Endothelial cell of umbilical vein (primary cell): ENCODE measurements around the gene IQGAP3. TPM values are rescaled to one million over a fixed set of nuclear protein-coding genes. Genes with fewer than 3 reads are reported as not detected.

Source experiments
- Bru-seq: library from RNA; stranded (reverse); fragments of 400-500 nt; gene quantifications from one replicate; lab custom pipeline; 2021; lab: Mats Ljungman, UMichigan
- BruChase-seq, 2 experiments: library from RNA; stranded (reverse); fragments of 400-500 nt; gene quantifications; one replicate each; lab custom pipeline; 2021; lab: Mats Ljungman, UMichigan
- BruUV-seq: library from RNA; stranded (reverse); fragments of 400-500 nt; replicated peaks from 2 replicates; lab custom pipeline; 2021; lab: Mats Ljungman, UMichigan
- CTCF ChIA-PET: fragments of 300-600, 350-600 bp; sonication (Branson Sonifier 250); formaldehyde crosslinking; loops from one replicate; lab custom pipeline; 2021; ENCODE audit warnings: antibody characterized with exemption, inconsistent platforms; lab: Charles Lee
- POLR2A ChIA-PET: fragments of 300-600, 350-600 bp; sonication (Branson Sonifier 250); formaldehyde crosslinking; loops from one replicate; lab custom pipeline; 2021; ENCODE audit warnings: antibody characterized with exemption, inconsistent platforms; lab: Charles Lee
- DNase-seq: peaks from one replicate; pipeline ENCODE4 v3.0.0-alpha.2; 2011; ENCODE audit warnings: low read depth, low spot score
- FAIRE-seq: peaks from 2 replicates; lab custom pipeline; 2011; peaks lifted over from hg19 to GRCh38; lab: Jason Lieb, UNC
- H2AFZ ChIP-seq: 2 replicates; pipeline ENCODE4 v1.6.0; 2012; ENCODE audit warnings: low read depth, low read length, control low read depth, inconsistent platforms
- H3K27ac ChIP-seq: 2 replicates; pipeline ENCODE4 v1.5.1; 2011; ENCODE audit warnings: low read depth, mild to moderate bottlenecking, control low read depth, low read length, moderate library complexity; ENCODE audit not compliant: insufficient read depth
- H3K27me3 ChIP-seq, 2 experiments: 2 replicates each; pipeline versions ENCODE4 v1.6.0 to v1.6.1; 2011; ENCODE audit warnings: low read length in 2 of 2, mixed read lengths in 1 of 2; ENCODE audit not compliant: control insufficient read depth in 2 of 2, insufficient read depth in 2 of 2
- H3K36me3 ChIP-seq, 2 experiments: 2 replicates in 1 of 2; 3 replicates in 1 of 2; pipeline ENCODE4 v1.5.1; 2011; ENCODE audit warnings: low read length in 2 of 2, mild to moderate bottlenecking in 1 of 2, moderate library complexity in 1 of 2; ENCODE audit not compliant: control insufficient read depth in 2 of 2, insufficient read depth in 2 of 2; ENCODE audit errors: extremely low read depth in 1 of 2
- H3K4me1 ChIP-seq: 3 replicates; pipeline ENCODE4 v1.5.1; 2011; ENCODE audit warnings: mild to moderate bottlenecking, low read length; ENCODE audit not compliant: control insufficient read depth, insufficient read depth; ENCODE audit errors: extremely low read depth
- H3K4me2 ChIP-seq: 2 replicates; pipeline ENCODE4 v1.6.1; 2011; ENCODE audit warnings: low read length, control low read depth, mixed read lengths; ENCODE audit not compliant: insufficient read depth
- H3K4me3 ChIP-seq, 3 experiments: fragments of 200-600 bp in 1 of 3; sonication (generic), shearing (Covaris generic) in 1 of 3; replicated peaks in 1 of 3; 2 replicates each; pipeline ENCODE4 v1.5.1; 2011 to 2016; ENCODE audit warnings: control low read depth in 3 of 3, low read length in 3 of 3, mild to moderate bottlenecking in 2 of 3, inconsistent platforms in 1 of 3, low read depth in 1 of 3, moderate library complexity in 1 of 3; ENCODE audit not compliant: insufficient read depth in 1 of 3
- H3K79me2 ChIP-seq: 2 replicates; pipeline ENCODE4 v1.6.0; 2012; ENCODE audit warnings: low read length, inconsistent platforms; ENCODE audit not compliant: control insufficient read depth, insufficient read depth
- H3K9ac ChIP-seq: replicated peaks from 2 replicates; pipeline ENCODE3; 2011; ENCODE audit warnings: low read length, control low read depth; ENCODE audit not compliant: insufficient read depth; ENCODE audit errors: extremely low read depth
- H3K9me1 ChIP-seq: replicated peaks from 3 replicates; pipeline ENCODE4 v1.6.0; 2011; ENCODE audit warnings: mild to moderate bottlenecking, low read length; ENCODE audit not compliant: control insufficient read depth, insufficient read depth; ENCODE audit errors: extremely low read depth
- H3K9me3 ChIP-seq: replicated peaks from 2 replicates; pipeline ENCODE4 v1.5.1; 2012; ENCODE audit warnings: low read length, inconsistent platforms; ENCODE audit not compliant: control insufficient read depth, insufficient read depth
- H4K20me1 ChIP-seq: replicated peaks from 2 replicates; pipeline ENCODE3; 2011; ENCODE audit warnings: mild to moderate bottlenecking, low read length; ENCODE audit not compliant: control insufficient read depth, insufficient read depth; ENCODE audit errors: extremely low read depth
- FOS ChIP-seq: IDR thresholded peaks from 2 replicates; pipeline ENCODE4 v1.6.1; 2011; ENCODE audit warnings: mild to moderate bottlenecking, low read length, moderate library complexity, borderline replicate concordance; ENCODE audit not compliant: insufficient read depth
- MAX ChIP-seq: IDR thresholded peaks from 2 replicates; pipeline ENCODE4 v1.6.1; 2011; ENCODE audit not compliant: insufficient read depth, insufficient read length
- POLR2AphosphoS5 ChIP-seq: IDR thresholded peaks from 2 replicates; pipeline ENCODE4 v1.6.1; 2012; ENCODE audit warnings: low read depth, mild to moderate bottlenecking, control low read depth, low read length, moderate library complexity; ENCODE audit not compliant: insufficient read depth
- dilution Hi-C: fragments of 300-500 bp; cut with MboI; formaldehyde crosslinking; loops from one replicate; pipeline ENCODE4 v1.15.0; 2019; ENCODE audit warnings: low sequenced_read_pairs; ENCODE audit not compliant: extremely low pct_ligation_motif_present
- intact Hi-C: fragments of 100-400 bp; cut with micrococcal nuclease; formaldehyde crosslinking; loops from one replicate; pipeline ENCODE4 v1.10.0; 2022
- long read RNA-seq: library from polyadenylated mRNA; stranded (forward); transcript quantifications from one replicate; pipeline ENCODE4 v2.0.0, GENCODE V29; 2021
- polyA minus RNA-seq, 3 experiments: library from RNA; depleted of rRNA, polyadenylated mRNA; stranded (reverse); fragments of >200 nt; gene quantifications; 1 replicate in 1 of 3; 2 replicates in 2 of 3; pipeline ENCODE4 v1.2.3, GENCODE V29; 2011
- polyA plus RNA-seq, 4 experiments: library from polyadenylated mRNA; depleted of rRNA in 3 of 4; stranded (reverse) in 3 of 4; unstranded in 1 of 4; fragments of >200 nt; gene quantifications; 2 replicates each; pipeline versions ENCODE4 v1.2.1 to v1.2.3, GENCODE V29; 2011 to 2012; ENCODE audit warnings: missing spikeins in 1 of 4
- total RNA-seq: library from RNA; stranded (reverse); gene quantifications from 2 replicates; pipeline ENCODE4 v1.2.3, GENCODE V29; 2021

The IQGAP3 gene
- total RNA-seq (48.6 and 60.7 TPM in 2 replicates), polyA plus RNA-seq (28.3 and 30.2 TPM in 2 replicates), polyA minus RNA-seq (47.2 and 48.6 TPM in 2 replicates), Bru-seq, nascent RNA (percentile 65 among the genes with signal in this experiment), BruChase-seq, experiment 1, labeled RNA remaining after a 6-hour chase (percentile 81 among the genes with signal in this experiment), BruChase-seq, experiment 2, labeled RNA remaining after a 2-hour chase (percentile 76 among the genes with signal in this experiment)
- 17.1 and 17.2 TPM in 2 replicates for polyA plus RNA-seq (2011; cell fraction: cytosol; rRNA removed)
- polyA plus RNA-seq (2011; cell fraction: nucleus; rRNA removed) = 198 and 249 TPM in 2 replicates
- polyA plus RNA-seq (2012) = 9.9 and 15.9 TPM in 2 replicates
- polyA minus RNA-seq (2011; cell fraction: cytosol; rRNA and poly(A)+ RNA removed) = 18.8 TPM
- 41.1 and 61.1 TPM in 2 replicates for polyA minus RNA-seq (2011; cell fraction: nucleus; rRNA and poly(A)+ RNA removed)
- long read RNA-seq, full-length matches to known transcripts = 7 of 17 reads
- long read RNA-seq, partial matches to known transcripts = 7 of 17 reads
- long read RNA-seq, other reads (novel, unspliced or antisense) = 3 of 17 reads

GRCh38 chr1:156571919-156572662 lies at the start of gene IQGAP3:
TSS of gene IQGAP3 (minus strand) at chr1:156572565. CDS start at chr1:156572529, 36 bp downstream.
- ChIA-PET CTCF (interaction anchor here (0.7 to 3.3 kb wide), 6 partner anchors 38 to 186 kb away, joined by 3 to 42 read pairs (median 3); no protein-coding TSS in a partner anchor), POLR2A (no interaction called here)
- TSS peak; percentile 100 for BruUV-seq
- peak within 1 kb of the TSS; percentile 52 for H3K4me2 ChIP-seq
- TF ChIP-seq FOS (no peak), POLR2AphosphoS5 (peak; percentile 60), MAX (peak; percentile 40)
- dilution Hi-C loops (no loop called here), intact Hi-C loops (loop anchor here (1.0 to 5.0 kb wide), 4 partner anchors 35 to 116 kb away; no protein-coding TSS in a partner anchor)
- peak within 1 kb of the TSS; percentile 77 for H3K9ac ChIP-seq
- H3K36me3 ChIP-seq = no peaks in the 10 kb centered on the region
- peak within 1 kb of the TSS; percentile 61 for H3K27ac ChIP-seq
- H4K20me1 ChIP-seq = no peaks in the 10 kb centered on the region
- H2AFZ ChIP-seq = peak within 1 kb of the TSS; percentile 79
- H3K9me3 ChIP-seq = no peaks in the 10 kb centered on the region
- peak; percentile 73 for DNase-seq
- H3K9me1 ChIP-seq = no peaks in the 10 kb centered on the region
- H3K27me3 ChIP-seq = peaks cover 3 to 6% of the 10 kb centered on the region in 2 experiments
- H3K79me2 ChIP-seq = peaks cover 17% of the 10 kb centered on the region
- H3K4me3 ChIP-seq = peak within 1 kb of the TSS; percentile 66 to 71 (median 68)
- H3K4me1 ChIP-seq = peaks cover 13% of the 10 kb centered on the region
- peak; percentile 84 for FAIRE-seq
